Astrocyte (in vitro differentiated cells and primary cell): ENCODE data around the gene SLC2A3. TPM values are rescaled to one million over a fixed set of nuclear protein-coding genes. Genes with fewer than 3 reads are reported as not detected.
"Not testable (repeated sequence)": the region's sequence is repeated elsewhere in the genome, so short reads cannot be mapped to it uniquely, and the experiment has no call there.

Experiments
- DNase-seq: peaks from one replicate; pipeline ENCODE4 v3.0.0-alpha.2; 2010; ENCODE audit warnings: low read depth
- FAIRE-seq: peaks from 2 replicates; lab custom pipeline; 2011; peaks lifted over from hg19 to GRCh38; lab: Jason Lieb, UNC
- H2AFZ ChIP-seq: 2 replicates; pipeline ENCODE4 v1.6.0; 2012; ENCODE audit warnings: low read depth, low read length, inconsistent platforms
- H3K27ac ChIP-seq: 2 replicates; pipeline ENCODE4 v1.5.1; 2011; ENCODE audit warnings: low read depth, low read length, inconsistent platforms
- H3K27me3 ChIP-seq: 2 replicates; pipeline ENCODE4 v1.6.0; 2011; ENCODE audit warnings: low read length, inconsistent platforms; ENCODE audit not compliant: insufficient read depth
- H3K36me3 ChIP-seq: 2 replicates; pipeline ENCODE4 v1.5.1; 2011; ENCODE audit warnings: low read length, inconsistent platforms; ENCODE audit not compliant: insufficient read depth
- H3K4me1 ChIP-seq: 2 replicates; pipeline ENCODE4 v1.5.1; 2011; ENCODE audit warnings: low read length, inconsistent platforms; ENCODE audit not compliant: insufficient read depth
- H3K4me2 ChIP-seq: 2 replicates; pipeline ENCODE4 v1.6.0; 2012; ENCODE audit warnings: low read length, inconsistent platforms
- H3K4me3 ChIP-seq: 2 replicates; pipeline ENCODE4 v1.5.1; 2011; ENCODE audit warnings: low read depth, mild to moderate bottlenecking, low read length, inconsistent platforms; ENCODE audit not compliant: insufficient read depth
- H3K79me2 ChIP-seq: 2 replicates; pipeline ENCODE4 v1.6.0; 2012; ENCODE audit warnings: mild to moderate bottlenecking, low read length, inconsistent platforms; ENCODE audit not compliant: insufficient read depth
- H3K9ac ChIP-seq: 2 replicates; pipeline ENCODE4 v1.6.0; 2012; ENCODE audit warnings: mild to moderate bottlenecking, low read length, inconsistent platforms
- H3K9me3 ChIP-seq: 2 replicates; pipeline ENCODE4 v1.5.1; 2012; ENCODE audit warnings: low read depth, mild to moderate bottlenecking, low read length, inconsistent platforms; ENCODE audit not compliant: insufficient read depth
- H4K20me1 ChIP-seq: 2 replicates; pipeline ENCODE4 v1.6.0; 2012; ENCODE audit warnings: low read length, inconsistent platforms; ENCODE audit not compliant: insufficient read depth
- H3K27ac Mint-ChIP-seq: one replicate; pipeline ENCODE4 v1.8.0; 2021; ENCODE audit warnings: mild to moderate bottlenecking, mixed read lengths; ENCODE audit not compliant: unreplicated experiment
- H3K27me3 Mint-ChIP-seq: one replicate; pipeline ENCODE4 v1.8.0; 2021; ENCODE audit warnings: low read depth, mixed read lengths; ENCODE audit not compliant: unreplicated experiment
- H3K36me3 Mint-ChIP-seq: one replicate; pipeline ENCODE4 v1.8.0; 2021; ENCODE audit warnings: low read depth, mixed read lengths; ENCODE audit not compliant: unreplicated experiment
- H3K4me1 Mint-ChIP-seq: one replicate; pipeline ENCODE4 v1.8.0; 2021; ENCODE audit warnings: low read depth, mixed read lengths; ENCODE audit not compliant: unreplicated experiment
- H3K4me3 Mint-ChIP-seq: one replicate; pipeline ENCODE4 v1.8.0; 2021; ENCODE audit warnings: mild to moderate bottlenecking, moderate library complexity, mixed read lengths; ENCODE audit not compliant: unreplicated experiment
- H3K9me3 Mint-ChIP-seq: one replicate; pipeline ENCODE4 v1.8.0; 2021; ENCODE audit warnings: mild to moderate bottlenecking, mixed read lengths; ENCODE audit not compliant: unreplicated experiment
- EZH2 ChIP-seq: IDR thresholded peaks from 2 replicates; pipeline ENCODE4 v1.6.1; 2012; ENCODE audit warnings: mild to moderate bottlenecking, low read length, inconsistent platforms; ENCODE audit not compliant: insufficient read depth
- total RNA-seq: library from RNA; stranded (reverse); gene quantifications from 2 replicates; pipeline ENCODE4 v1.2.1, GENCODE V29; 2021
- TF ChIP-seq, protein P1 (sequence below): IDR thresholded peaks from 2 replicates; pipeline ENCODE4 v1.5.1; 2011; ENCODE audit warnings: low read depth, mild to moderate bottlenecking, inconsistent platforms, low read length, moderate library complexity; ENCODE audit not compliant: insufficient read depth

The SLC2A3 gene
- total RNA-seq, 1 donor from 2014 or later: 389 TPM

GRCh38 chr12:7973457-7973825 is 37.5 kb upstream of the SLC2A3 start:
- H3K27ac Mint-ChIP-seq: no peak overlapping the region
- H3K79me2 ChIP-seq: no peaks in the 10 kb centered on the region
- H3K9ac ChIP-seq: no peak overlapping the region
- H3K4me1 ChIP-seq: peaks cover 9% of the 10 kb centered on the region
- no peak for TF ChIP-seq EZH2
- TF ChIP-seq, protein P1, sequence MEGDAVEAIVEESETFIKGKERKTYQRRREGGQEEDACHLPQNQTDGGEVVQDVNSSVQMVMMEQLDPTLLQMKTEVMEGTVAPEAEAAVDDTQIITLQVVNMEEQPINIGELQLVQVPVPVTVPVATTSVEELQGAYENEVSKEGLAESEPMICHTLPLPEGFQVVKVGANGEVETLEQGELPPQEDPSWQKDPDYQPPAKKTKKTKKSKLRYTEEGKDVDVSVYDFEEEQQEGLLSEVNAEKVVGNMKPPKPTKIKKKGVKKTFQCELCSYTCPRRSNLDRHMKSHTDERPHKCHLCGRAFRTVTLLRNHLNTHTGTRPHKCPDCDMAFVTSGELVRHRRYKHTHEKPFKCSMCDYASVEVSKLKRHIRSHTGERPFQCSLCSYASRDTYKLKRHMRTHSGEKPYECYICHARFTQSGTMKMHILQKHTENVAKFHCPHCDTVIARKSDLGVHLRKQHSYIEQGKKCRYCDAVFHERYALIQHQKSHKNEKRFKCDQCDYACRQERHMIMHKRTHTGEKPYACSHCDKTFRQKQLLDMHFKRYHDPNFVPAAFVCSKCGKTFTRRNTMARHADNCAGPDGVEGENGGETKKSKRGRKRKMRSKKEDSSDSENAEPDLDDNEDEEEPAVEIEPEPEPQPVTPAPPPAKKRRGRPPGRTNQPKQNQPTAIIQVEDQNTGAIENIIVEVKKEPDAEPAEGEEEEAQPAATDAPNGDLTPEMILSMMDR: no peak
- FAIRE-seq (no peak), DNase-seq (no peak)
- no peaks in the 10 kb centered on the region for H3K9me3 Mint-ChIP-seq
- no peak overlapping the region for H3K27ac ChIP-seq
- H3K4me3 ChIP-seq: no peak overlapping the region
- no peaks in the 10 kb centered on the region for H3K27me3 ChIP-seq
- H3K4me1 Mint-ChIP-seq: peaks cover 11% of the 10 kb centered on the region
- H2AFZ ChIP-seq: no peak overlapping the region
- no peaks in the 10 kb centered on the region for H3K36me3 ChIP-seq
- H3K36me3 Mint-ChIP-seq: peaks cover 2% of the 10 kb centered on the region
- H3K4me2 ChIP-seq: no peak overlapping the region
- no peak overlapping the region for H3K4me3 Mint-ChIP-seq
- no peaks in the 10 kb centered on the region for H3K27me3 Mint-ChIP-seq
- no peaks in the 10 kb centered on the region for H4K20me1 ChIP-seq
- H3K9me3 ChIP-seq: no peaks in the 10 kb centered on the region

DNA sequence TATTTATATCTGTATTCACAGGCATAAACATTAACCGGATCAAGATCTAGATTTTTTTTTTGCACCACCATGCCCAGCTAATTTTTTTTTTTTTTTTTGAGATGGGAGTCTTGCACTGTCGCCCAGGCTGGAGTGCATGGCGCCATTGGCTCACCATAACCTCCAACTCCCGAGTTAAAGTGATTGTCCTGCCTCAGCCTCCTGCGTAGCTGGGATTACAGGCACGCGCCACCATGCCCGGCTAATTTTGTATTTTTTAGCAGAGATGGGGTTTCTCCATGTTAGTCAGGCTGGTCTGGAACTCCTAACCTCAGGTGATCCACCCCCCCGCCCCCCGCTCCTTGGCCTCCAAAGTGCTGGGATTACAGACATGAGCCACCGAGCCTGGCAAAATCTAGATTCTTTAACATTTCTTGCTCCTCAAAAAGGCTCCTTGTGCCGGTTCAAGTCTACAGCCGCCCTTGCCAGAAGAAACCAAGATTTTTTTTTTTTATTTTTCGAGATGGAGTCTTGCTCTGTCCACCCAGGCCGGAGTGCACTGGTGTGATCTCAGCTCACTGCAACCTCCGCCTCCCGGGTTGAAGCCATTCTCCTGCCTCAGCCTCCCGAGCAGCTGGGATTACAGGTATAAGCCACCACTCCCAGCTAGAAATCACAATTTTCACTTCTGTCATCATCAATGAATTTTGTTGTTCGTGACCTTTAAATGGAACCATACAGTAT is 36.9 kb upstream of the SLC2A3 start:
- Mint-ChIP-seq H3K9me3 (no peaks in the 10 kb centered on the region), H3K27me3 (no peaks in the 10 kb centered on the region), H3K27ac (no peak overlapping the region), H3K4me3 (no peak overlapping the region), H3K36me3 (no peaks in the 10 kb centered on the region), H3K4me1 (peaks cover 11% of the 10 kb centered on the region)
- no peak for TF ChIP-seq EZH2
- TF ChIP-seq, protein P1: no peak
- H3K27ac ChIP-seq: no peak overlapping the region
- FAIRE-seq (no peak), DNase-seq (no peak)
- H3K79me2 ChIP-seq: no peaks in the 10 kb centered on the region
- H3K27me3 ChIP-seq: no peaks in the 10 kb centered on the region
- no peaks in the 10 kb centered on the region for H4K20me1 ChIP-seq
- no peaks in the 10 kb centered on the region for H3K36me3 ChIP-seq
- peak overlapping the region; percentile 11 for H3K4me2 ChIP-seq
- H3K9ac ChIP-seq: no peak overlapping the region
- peaks cover 9% of the 10 kb centered on the region for H3K4me1 ChIP-seq
- no peak overlapping the region for H2AFZ ChIP-seq
- H3K9me3 ChIP-seq: no peaks in the 10 kb centered on the region
- no peak overlapping the region for H3K4me3 ChIP-seq

GRCh38 chr12:7972269-7972668 is 36.3 kb upstream of the SLC2A3 start:
- not testable (repeated sequence) for H3K27ac Mint-ChIP-seq, H3K4me3 Mint-ChIP-seq, H3K79me2 ChIP-seq, H3K4me3 ChIP-seq, H3K27ac ChIP-seq, H4K20me1 ChIP-seq, DNase-seq, H3K9ac ChIP-seq, H3K4me1 ChIP-seq, H3K27me3 ChIP-seq, H3K9me3 Mint-ChIP-seq, H3K27me3 Mint-ChIP-seq, H3K9me3 ChIP-seq, H3K36me3 ChIP-seq, H2AFZ ChIP-seq, H3K36me3 Mint-ChIP-seq
- peak; percentile 76 for FAIRE-seq
- H3K4me2 ChIP-seq: peak overlapping the region; percentile 11
- peaks cover 11% of the 10 kb centered on the region for H3K4me1 Mint-ChIP-seq

- not testable (repeated sequence) for H4K20me1 ChIP-seq, H3K9me3 Mint-ChIP-seq, H3K27ac Mint-ChIP-seq, H3K9me3 ChIP-seq, H3K79me2 ChIP-seq, FAIRE-seq, H3K4me3 ChIP-seq, H3K36me3 ChIP-seq, H3K27me3 ChIP-seq, H3K4me1 ChIP-seq, H3K4me3 Mint-ChIP-seq, H3K4me1 Mint-ChIP-seq, H2AFZ ChIP-seq, H3K36me3 Mint-ChIP-seq, DNase-seq, H3K27me3 Mint-ChIP-seq
- Histone ChIP-seq H3K4me2 (peak overlapping the region; percentile 83), H3K9ac (peak overlapping the region; percentile 74), H3K27ac (peak overlapping the region; percentile 69)
These were observed 35.8 kb upstream of the SLC2A3 start for GRCh38 chr12:7971765-7972164.
